Panc1 (cell line): ENCODE data around the gene RFTN1. TPM values are rescaled to one million over a fixed set of nuclear protein-coding genes. Genes with fewer than 3 reads are reported as not detected.

ENCODE experiments used
- ATAC-seq: fragments of 200-7000 bp; cut with Tn5 transposase; 2 replicates; pipeline ENCODE4 v1.9.1; 2020; ENCODE audit warnings: mild to moderate bottlenecking, moderate library complexity
- BruUV-seq: library from RNA; stranded (reverse); fragments of 400-500 nt; replicated peaks from 2 replicates; lab custom pipeline; 2021; lab: Mats Ljungman, UMichigan
- CTCF ChIA-PET: fragments of 300-600 bp; sonication (Branson Sonifier 250); formaldehyde crosslinking; loops from one replicate; lab custom pipeline; 2022; ENCODE audit warnings: antibody characterized with exemption; lab: Charles Lee
- POLR2A ChIA-PET: fragments of 300-600 bp; sonication (Branson Sonifier 250); formaldehyde crosslinking; loops from one replicate; lab custom pipeline; 2022; ENCODE audit warnings: antibody characterized with exemption; lab: Charles Lee
- DNase-seq: peaks from one replicate; pipeline ENCODE4 v3.0.0-alpha.2; 2010; ENCODE audit warnings: low read depth, low spot score
- H3K27ac ChIP-seq: 2 replicates; pipeline ENCODE4 v1.5.1; 2011; ENCODE audit warnings: mild to moderate bottlenecking, low read length, inconsistent platforms
- H3K27me3 ChIP-seq: fragments of 200-500 bp; sonication (Bioruptor generic); 2 replicates; pipeline ENCODE4 v1.6.0; 2014; ENCODE audit warnings: low read length, inconsistent platforms; ENCODE audit not compliant: control insufficient read depth, insufficient read depth
- H3K36me3 ChIP-seq: fragments of 200-500 bp; sonication (Bioruptor generic); 2 replicates; pipeline ENCODE4 v1.5.1; 2014; ENCODE audit warnings: inconsistent platforms, mild to moderate bottlenecking, low read length, moderate library complexity; ENCODE audit not compliant: control insufficient read depth, insufficient read depth
- H3K4me1 ChIP-seq: 2 replicates; pipeline ENCODE4 v1.5.1; 2011; ENCODE audit warnings: inconsistent platforms, mild to moderate bottlenecking, low read length, moderate library complexity; ENCODE audit not compliant: control insufficient read depth, insufficient read depth
- H3K4me3 ChIP-seq, 2 experiments: 2 replicates each; pipeline ENCODE4 v1.5.1; 2011 to 2012; ENCODE audit warnings: low read depth in 2 of 2, low read length in 2 of 2, mild to moderate bottlenecking in 2 of 2, inconsistent platforms in 1 of 2, moderate library complexity in 1 of 2
- H3K9me3 ChIP-seq: fragments of 200-500 bp; sonication (Bioruptor generic); 2 replicates; pipeline ENCODE4 v1.5.1; 2014; ENCODE audit warnings: low read depth, mild to moderate bottlenecking, inconsistent platforms, low read length, moderate library complexity; ENCODE audit not compliant: control insufficient read depth, insufficient read depth
- CTCF ChIP-seq: fragments of 450-650 bp; IDR thresholded peaks from 2 replicates; pipeline ENCODE4 v1.5.1; 2017; ENCODE audit warnings: mild to moderate bottlenecking
- POLR2AphosphoS5 ChIP-seq: IDR thresholded peaks from 2 replicates; pipeline ENCODE4 v1.6.1; 2012; ENCODE audit warnings: mild to moderate bottlenecking, low read depth, low read length, moderate library complexity
- SIN3A ChIP-seq: IDR thresholded peaks from 2 replicates; pipeline ENCODE4 v1.6.1; 2012; ENCODE audit warnings: low read depth, mild to moderate bottlenecking, low read length, moderate library complexity, borderline replicate concordance; ENCODE audit not compliant: insufficient read depth
- TCF7L2 ChIP-seq: IDR thresholded peaks from 2 replicates; pipeline ENCODE4 v1.6.1; 2011; ENCODE audit warnings: mild to moderate bottlenecking, low read depth, low read length, inconsistent platforms
- in situ Hi-C: cut with HindIII; loops from 2 replicates; pipeline ENCODE4 v1.10.0; 2016; ENCODE audit warnings: low sequenced_read_pairs, low pct_unique_long_range_greater_than_20kb
- intact Hi-C: fragments of 100-400 bp; cut with micrococcal nuclease; formaldehyde crosslinking; loops from one replicate; pipeline ENCODE4 v1.10.0; 2022; ENCODE audit not compliant: unreplicated experiment
- total RNA-seq: library from RNA; stranded (reverse); gene quantifications from one replicate; pipeline ENCODE4 v1.2.1, GENCODE V29; 2021; ENCODE audit not compliant: unreplicated experiment
- TF ChIP-seq, protein P1 (sequence below), 2 experiments: IDR thresholded peaks; 2 replicates each; pipeline ENCODE4 v1.6.1; 2011 to 2012; ENCODE audit warnings: low read depth in 2 of 2, control low read depth in 1 of 2, low read length in 1 of 2, mild to moderate bottlenecking in 1 of 2, moderate library complexity in 1 of 2; ENCODE audit not compliant: insufficient read depth in 1 of 2

The RFTN1 gene
- total RNA-seq, 1 experiment from 2014 or later: 0.90 TPM

GRCh38 chr3:16545413-16546185 lies 32.1 kb upstream of the RFTN1 start:
- in situ Hi-C loops (no loop called here), intact Hi-C loops (no loop called here)
- DNase-seq (no peak), ATAC-seq (no peak)
- Histone ChIP-seq H3K9me3 (no peaks in the 10 kb centered on the region), H3K27me3 (peaks cover 6% of the 10 kb centered on the region), H3K36me3 (no peaks in the 10 kb centered on the region), H3K4me1 (no peaks in the 10 kb centered on the region; the same call in 1 of the 2 replicates), H3K4me3 (no peak overlapping the region), H3K27ac (no peak overlapping the region)
- CTCF ChIA-PET: interaction anchor here (0.8 kb wide), 1 partner anchor 255 kb away, joined by 4 read pairs; no protein-coding TSS in a partner anchor
- no TSS peak for BruUV-seq
- TF ChIP-seq, protein P1, sequence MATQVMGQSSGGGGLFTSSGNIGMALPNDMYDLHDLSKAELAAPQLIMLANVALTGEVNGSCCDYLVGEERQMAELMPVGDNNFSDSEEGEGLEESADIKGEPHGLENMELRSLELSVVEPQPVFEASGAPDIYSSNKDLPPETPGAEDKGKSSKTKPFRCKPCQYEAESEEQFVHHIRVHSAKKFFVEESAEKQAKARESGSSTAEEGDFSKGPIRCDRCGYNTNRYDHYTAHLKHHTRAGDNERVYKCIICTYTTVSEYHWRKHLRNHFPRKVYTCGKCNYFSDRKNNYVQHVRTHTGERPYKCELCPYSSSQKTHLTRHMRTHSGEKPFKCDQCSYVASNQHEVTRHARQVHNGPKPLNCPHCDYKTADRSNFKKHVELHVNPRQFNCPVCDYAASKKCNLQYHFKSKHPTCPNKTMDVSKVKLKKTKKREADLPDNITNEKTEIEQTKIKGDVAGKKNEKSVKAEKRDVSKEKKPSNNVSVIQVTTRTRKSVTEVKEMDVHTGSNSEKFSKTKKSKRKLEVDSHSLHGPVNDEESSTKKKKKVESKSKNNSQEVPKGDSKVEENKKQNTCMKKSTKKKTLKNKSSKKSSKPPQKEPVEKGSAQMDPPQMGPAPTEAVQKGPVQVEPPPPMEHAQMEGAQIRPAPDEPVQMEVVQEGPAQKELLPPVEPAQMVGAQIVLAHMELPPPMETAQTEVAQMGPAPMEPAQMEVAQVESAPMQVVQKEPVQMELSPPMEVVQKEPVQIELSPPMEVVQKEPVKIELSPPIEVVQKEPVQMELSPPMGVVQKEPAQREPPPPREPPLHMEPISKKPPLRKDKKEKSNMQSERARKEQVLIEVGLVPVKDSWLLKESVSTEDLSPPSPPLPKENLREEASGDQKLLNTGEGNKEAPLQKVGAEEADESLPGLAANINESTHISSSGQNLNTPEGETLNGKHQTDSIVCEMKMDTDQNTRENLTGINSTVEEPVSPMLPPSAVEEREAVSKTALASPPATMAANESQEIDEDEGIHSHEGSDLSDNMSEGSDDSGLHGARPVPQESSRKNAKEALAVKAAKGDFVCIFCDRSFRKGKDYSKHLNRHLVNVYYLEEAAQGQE (IDR thresholded peaks at IDR 0.05; ENCODE audit: insufficient read depth in 1 of 2, low read depth in 2 of 2, low read length in 1 of 2): no peak
- TF ChIP-seq TCF7L2 (no peak), CTCF (no peak), POLR2AphosphoS5 (no peak), SIN3A (no peak)
- POLR2A ChIA-PET: no interaction called here

DNA sequence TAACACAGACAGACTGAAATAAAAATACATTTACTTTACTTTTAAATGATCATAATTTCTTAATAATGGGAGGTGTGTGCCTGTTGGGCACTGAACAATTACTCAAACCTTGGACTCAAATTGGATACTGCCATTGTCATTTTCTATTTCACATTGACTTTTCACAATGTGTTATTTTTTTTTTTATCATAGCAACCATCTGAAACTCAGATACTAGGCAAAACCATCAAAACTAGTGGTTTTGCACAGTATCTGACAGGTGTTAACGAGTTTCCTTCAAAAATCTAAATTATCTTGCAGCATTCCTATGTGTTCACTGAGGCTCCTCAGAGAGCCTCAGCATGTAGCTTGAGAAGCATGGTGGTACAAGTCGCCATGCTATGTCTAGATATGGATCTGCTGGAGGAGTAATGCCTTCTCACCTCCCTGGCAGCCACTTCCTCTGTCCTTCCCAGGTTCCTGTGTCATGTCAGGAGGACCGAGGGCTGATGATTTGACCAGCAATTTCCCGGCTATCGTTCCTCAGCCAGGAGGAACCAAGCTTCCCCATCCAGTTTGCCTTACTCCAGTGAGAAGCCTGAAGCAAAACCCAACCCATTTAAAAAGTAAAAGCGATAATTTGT lies 29.9 kb upstream of the RFTN1 start:
- TF ChIP-seq POLR2AphosphoS5 (no peak), SIN3A (no peak), TCF7L2 (no peak), CTCF (no peak)
- TF ChIP-seq, protein P1 (IDR thresholded peaks at IDR 0.05; ENCODE audit: insufficient read depth in 1 of 2, low read depth in 2 of 2, low read length in 1 of 2): no peak
- ATAC-seq: no peak
- no peaks in the 10 kb centered on the region for H3K9me3 ChIP-seq
- H3K4me3 ChIP-seq: no peak overlapping the region
- peaks cover 6% of the 10 kb centered on the region for H3K27me3 ChIP-seq
- POLR2A ChIA-PET: no interaction called here
- intact Hi-C loops: no loop called here
- CTCF ChIA-PET: no interaction called here
- DNase-seq: no peak
- no peaks in the 10 kb centered on the region for H3K36me3 ChIP-seq
- no peak overlapping the region for H3K27ac ChIP-seq
- no peaks in the 10 kb centered on the region for H3K4me1 ChIP-seq
- no TSS peak for BruUV-seq
- in situ Hi-C loops: no loop called here
